HepG2 (cell line): Measurements from ENCODE around the gene RPS6KB2. TPM values are rescaled to one million over a fixed set of nuclear protein-coding genes. Genes with fewer than 3 reads are reported as not detected.

Experiments
- BORCS8-MEF2B ChIP-seq: sonication (generic); formaldehyde crosslinking; IDR thresholded peaks from 2 replicates; pipeline ENCODE4 v1.8.0; 2022; ENCODE audit warnings: mild to moderate bottlenecking, missing genetic modification reagents
- DMAP1 ChIP-seq: IDR thresholded peaks from 2 replicates; pipeline ENCODE4 v1.6.1; 2016
- EZH2 ChIP-seq: conservative IDR thresholded peaks from 2 replicates; pipeline ENCODE4 v1.6.1; 2012; ENCODE audit warnings: mild to moderate bottlenecking, low read depth, low read length, moderate library complexity
- FOXJ3 ChIP-seq: sonication (generic); formaldehyde crosslinking; IDR thresholded peaks from 2 replicates; pipeline ENCODE4 v1.4.0; 2020; ENCODE audit warnings: missing genetic modification reagents, mild to moderate bottlenecking, borderline replicate concordance
- KDM3A ChIP-seq: IDR thresholded peaks from 2 replicates; pipeline ENCODE4 v1.6.1; 2018; ENCODE audit warnings: low read depth, missing compliant biosample characterization
- MAF1 ChIP-seq: sonication (generic); formaldehyde crosslinking; IDR thresholded peaks from 2 replicates; pipeline ENCODE4 v1.5.0; 2020; ENCODE audit warnings: missing genetic modification reagents, borderline replicate concordance
- MAFF ChIP-seq: IDR thresholded peaks from 2 replicates; pipeline ENCODE4 v1.6.1; 2011; ENCODE audit warnings: low read depth, low read length, improper control_type of control experiment
- MBD4 ChIP-seq: IDR thresholded peaks from 2 replicates; pipeline ENCODE4 v1.6.1; 2012; ENCODE audit warnings: low read length, inconsistent platforms, borderline replicate concordance
- MED1 ChIP-seq: sonication (generic); formaldehyde crosslinking; IDR thresholded peaks from 2 replicates; pipeline ENCODE4 v1.4.0; 2020; ENCODE audit warnings: missing genetic modification reagents
- MEIS1 ChIP-seq: sonication (generic); formaldehyde crosslinking; IDR thresholded peaks from 2 replicates; pipeline ENCODE4 v1.9.0; 2021; ENCODE audit warnings: mild to moderate bottlenecking, missing genetic modification reagents, moderate library complexity, borderline replicate concordance
- NFKB2 ChIP-seq: sonication (generic); formaldehyde crosslinking; IDR thresholded peaks from 2 replicates; pipeline ENCODE4 v1.4.0; 2020; ENCODE audit warnings: missing genetic modification reagents, borderline replicate concordance
- ZNF432 ChIP-seq: sonication (generic); formaldehyde crosslinking; IDR thresholded peaks from 2 replicates; pipeline ENCODE4 v1.5.0; 2020; ENCODE audit warnings: missing genetic modification reagents, mild to moderate bottlenecking, borderline replicate concordance
- ZNF556 ChIP-seq: sonication (generic); formaldehyde crosslinking; IDR thresholded peaks from 2 replicates; pipeline ENCODE4 v1.4.0; 2020; ENCODE audit warnings: mild to moderate bottlenecking, missing genetic modification reagents, borderline replicate concordance
- ZNF605 ChIP-seq: sonication (generic); formaldehyde crosslinking; IDR thresholded peaks from 2 replicates; pipeline ENCODE4 v1.8.0; 2022; ENCODE audit warnings: mild to moderate bottlenecking, missing genetic modification reagents
- ZNF720 ChIP-seq: sonication (generic); formaldehyde crosslinking; IDR thresholded peaks from 2 replicates; pipeline ENCODE4 v1.4.0; 2020; ENCODE audit warnings: missing genetic modification reagents
- ZNF772 ChIP-seq: sonication (generic); formaldehyde crosslinking; IDR thresholded peaks from 2 replicates; pipeline ENCODE4 v1.5.0; 2020; ENCODE audit warnings: mild to moderate bottlenecking, missing genetic modification reagents
- ZSCAN31 ChIP-seq: sonication (generic); formaldehyde crosslinking; IDR thresholded peaks from 2 replicates; pipeline ENCODE4 v1.5.0; 2020; ENCODE audit warnings: low read depth, mild to moderate bottlenecking, missing genetic modification reagents
- polyA plus RNA-seq, 8 experiments: library from polyadenylated mRNA; depleted of rRNA in 3 of 8; stranded (reverse) in 7 of 8; unstranded in 1 of 8; fragments of >200 nt; fragmentation: Illumina TruSeq in 4 of 8; extraction: Trizol in 4 of 8; gene quantifications; 2 replicates each; pipeline versions ENCODE4 v1.2.1 to v1.2.3, GENCODE V29; 2011 to 2016; ENCODE audit warnings: low read depth in 4 of 8, missing spikeins in 1 of 8, mixed read lengths in 1 of 8; ENCODE audit not compliant: insufficient read depth in 1 of 8
- total RNA-seq, 5 experiments: library from RNA; depleted of rRNA; stranded (reverse); fragments of >200 nt; fragmentation: Illumina TruSeq; extraction: Trizol; gene quantifications; 2 replicates each; pipeline ENCODE4 v1.2.3, GENCODE V29; 2016; ENCODE audit warnings: low read depth in 1 of 5
- TF ChIP-seq, protein P1 (sequence below): sonication (generic); formaldehyde crosslinking; IDR thresholded peaks from 2 replicates; pipeline ENCODE4 v1.5.0; 2020; ENCODE audit warnings: missing genetic modification reagents
- TF ChIP-seq, protein P2 (sequence below): sonication (generic); formaldehyde crosslinking; IDR thresholded peaks from 2 replicates; pipeline ENCODE4 v1.4.0; 2020; ENCODE audit warnings: missing genetic modification reagents, mild to moderate bottlenecking, borderline replicate concordance
- TF ChIP-seq, protein P3 (sequence below): sonication (generic); formaldehyde crosslinking; IDR thresholded peaks from 2 replicates; pipeline ENCODE4 v1.9.0; 2021; ENCODE audit warnings: missing genetic modification reagents, mild to moderate bottlenecking, borderline replicate concordance
- TF ChIP-seq, protein P4 (sequence below): sonication (generic); formaldehyde crosslinking; conservative IDR thresholded peaks from 2 replicates; pipeline ENCODE4 v1.8.0; 2022; ENCODE audit warnings: mild to moderate bottlenecking, moderate library complexity, missing genetic modification reagents
- TF ChIP-seq, protein P5 (sequence below): sonication (generic); formaldehyde crosslinking; IDR thresholded peaks from 2 replicates; pipeline ENCODE4 v1.8.1; 2023; ENCODE audit warnings: mild to moderate bottlenecking, missing genetic modification reagents

RPS6KB2 gene
- total and polyA plus RNA-seq, 2 of the 13 experiments (the other 11 are each of a cell fraction or from before 2014, with no cell fraction given) = 52.9 to 54.8 TPM

DNA sequence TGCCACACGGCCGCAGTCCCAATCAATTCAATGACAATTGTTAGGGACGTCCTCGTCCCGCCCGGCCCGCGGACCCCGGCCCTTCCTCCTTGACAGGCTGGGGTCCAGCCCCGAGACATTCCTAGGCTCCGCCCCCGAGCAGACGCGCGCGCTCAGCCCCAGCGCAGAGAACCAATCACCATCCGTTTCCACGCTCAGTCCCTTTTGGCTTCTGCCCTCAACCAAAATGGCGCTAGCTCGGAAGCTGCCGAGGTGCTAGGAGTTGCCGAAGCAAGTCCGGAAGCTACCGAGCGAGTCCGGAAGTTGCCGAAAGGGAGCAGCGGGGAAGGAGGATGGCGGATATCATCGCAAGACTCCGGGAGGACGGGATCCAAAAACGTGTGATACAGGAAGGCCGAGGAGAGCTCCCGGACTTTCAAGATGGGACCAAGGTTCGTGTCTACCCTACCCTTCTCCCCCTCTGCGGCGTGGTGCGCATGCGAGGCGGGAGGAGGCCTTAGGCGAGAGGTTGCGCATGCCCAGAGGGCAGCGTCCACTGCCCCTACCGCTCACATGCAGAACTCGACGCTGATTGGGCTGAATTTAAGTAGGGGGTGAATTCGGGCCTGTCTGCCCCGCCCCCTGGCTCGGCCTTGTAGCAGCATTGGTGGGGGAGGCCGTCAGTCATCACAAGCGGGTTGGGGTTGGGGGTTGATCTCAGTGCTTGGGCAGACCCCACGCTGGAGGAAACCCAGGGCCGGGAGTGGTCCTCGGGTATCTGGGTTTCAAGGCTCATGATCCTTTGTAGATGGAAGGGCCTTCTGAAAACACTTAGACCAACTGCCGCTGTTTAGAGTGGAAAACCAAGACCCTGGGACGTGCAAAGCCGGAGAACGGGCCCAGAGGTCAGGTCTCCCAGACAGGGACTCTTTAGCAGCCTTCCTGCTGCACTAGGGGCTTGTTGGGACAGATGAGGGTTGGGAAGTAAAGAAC is 54.8 kb downstream of the RPS6KB2 start, which contains the start of gene AIP (continued):
- TF ChIP-seq MAF1 (CRISPR knock-in tag) (peak; percentile 75; the same call in 1 of the 2 replicates), KDM3A (CRISPR knock-in tag) (peak; percentile 62; the same call in 1 of the 2 replicates), MEIS1 (peak; percentile 95), ZNF556 (CRISPR knock-in tag) (peak; percentile 82; the same call in 1 of the 2 replicates), EZH2 (no peak), ZNF605 (peak; percentile 99), MAFF (no peak), ZNF772 (peak; percentile 96), ZSCAN31 (CRISPR knock-in tag) (peak; percentile 96), MED1 (peak; percentile 68), MBD4 (no peak), DMAP1 (peak; percentile 87), NFKB2 (CRISPR knock-in tag) (peak; percentile 99), BORCS8-MEF2B (peak; percentile 100), FOXJ3 (CRISPR knock-in tag) (no peak), ZNF432 (no peak), ZNF720 (CRISPR knock-in tag) (no peak; the same call in 1 of the 2 replicates)
- TF ChIP-seq, protein P1, sequence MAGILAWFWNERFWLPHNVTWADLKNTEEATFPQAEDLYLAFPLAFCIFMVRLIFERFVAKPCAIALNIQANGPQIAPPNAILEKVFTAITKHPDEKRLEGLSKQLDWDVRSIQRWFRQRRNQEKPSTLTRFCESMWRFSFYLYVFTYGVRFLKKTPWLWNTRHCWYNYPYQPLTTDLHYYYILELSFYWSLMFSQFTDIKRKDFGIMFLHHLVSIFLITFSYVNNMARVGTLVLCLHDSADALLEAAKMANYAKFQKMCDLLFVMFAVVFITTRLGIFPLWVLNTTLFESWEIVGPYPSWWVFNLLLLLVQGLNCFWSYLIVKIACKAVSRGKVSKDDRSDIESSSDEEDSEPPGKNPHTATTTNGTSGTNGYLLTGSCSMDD (CRISPR knock-in tag) = peak; percentile 88; the same call in 1 of the 2 replicates
- TF ChIP-seq, protein P2, sequence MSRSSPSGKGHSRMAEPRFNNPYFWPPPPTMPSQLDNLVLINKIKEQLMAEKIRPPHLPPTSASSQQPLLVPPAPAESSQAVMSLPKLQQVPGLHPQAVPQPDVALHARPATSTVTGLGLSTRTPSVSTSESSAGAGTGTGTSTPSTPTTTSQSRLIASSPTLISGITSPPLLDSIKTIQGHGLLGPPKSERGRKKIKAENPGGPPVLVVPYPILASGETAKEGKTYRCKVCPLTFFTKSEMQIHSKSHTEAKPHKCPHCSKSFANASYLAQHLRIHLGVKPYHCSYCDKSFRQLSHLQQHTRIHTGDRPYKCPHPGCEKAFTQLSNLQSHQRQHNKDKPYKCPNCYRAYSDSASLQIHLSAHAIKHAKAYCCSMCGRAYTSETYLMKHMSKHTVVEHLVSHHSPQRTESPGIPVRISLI (CRISPR knock-in tag) = peak; percentile 36; the same call in 1 of the 2 replicates
- TF ChIP-seq, protein P3, sequence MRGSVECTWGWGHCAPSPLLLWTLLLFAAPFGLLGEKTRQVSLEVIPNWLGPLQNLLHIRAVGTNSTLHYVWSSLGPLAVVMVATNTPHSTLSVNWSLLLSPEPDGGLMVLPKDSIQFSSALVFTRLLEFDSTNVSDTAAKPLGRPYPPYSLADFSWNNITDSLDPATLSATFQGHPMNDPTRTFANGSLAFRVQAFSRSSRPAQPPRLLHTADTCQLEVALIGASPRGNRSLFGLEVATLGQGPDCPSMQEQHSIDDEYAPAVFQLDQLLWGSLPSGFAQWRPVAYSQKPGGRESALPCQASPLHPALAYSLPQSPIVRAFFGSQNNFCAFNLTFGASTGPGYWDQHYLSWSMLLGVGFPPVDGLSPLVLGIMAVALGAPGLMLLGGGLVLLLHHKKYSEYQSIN = no peak
- TF ChIP-seq, protein P4, sequence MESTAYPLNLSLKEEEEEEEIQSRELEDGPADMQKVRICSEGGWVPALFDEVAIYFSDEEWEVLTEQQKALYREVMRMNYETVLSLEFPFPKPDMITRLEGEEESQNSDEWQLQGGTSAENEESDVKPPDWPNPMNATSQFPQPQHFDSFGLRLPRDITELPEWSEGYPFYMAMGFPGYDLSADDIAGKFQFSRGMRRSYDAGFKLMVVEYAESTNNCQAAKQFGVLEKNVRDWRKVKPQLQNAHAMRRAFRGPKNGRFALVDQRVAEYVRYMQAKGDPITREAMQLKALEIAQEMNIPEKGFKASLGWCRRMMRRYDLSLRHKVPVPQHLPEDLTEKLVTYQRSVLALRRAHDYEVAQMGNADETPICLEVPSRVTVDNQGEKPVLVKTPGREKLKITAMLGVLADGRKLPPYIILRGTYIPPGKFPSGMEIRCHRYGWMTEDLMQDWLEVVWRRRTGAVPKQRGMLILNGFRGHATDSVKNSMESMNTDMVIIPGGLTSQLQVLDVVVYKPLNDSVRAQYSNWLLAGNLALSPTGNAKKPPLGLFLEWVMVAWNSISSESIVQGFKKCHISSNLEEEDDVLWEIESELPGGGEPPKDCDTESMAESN (CRISPR knock-in tag) = peak; percentile 85
- TF ChIP-seq, protein P5, sequence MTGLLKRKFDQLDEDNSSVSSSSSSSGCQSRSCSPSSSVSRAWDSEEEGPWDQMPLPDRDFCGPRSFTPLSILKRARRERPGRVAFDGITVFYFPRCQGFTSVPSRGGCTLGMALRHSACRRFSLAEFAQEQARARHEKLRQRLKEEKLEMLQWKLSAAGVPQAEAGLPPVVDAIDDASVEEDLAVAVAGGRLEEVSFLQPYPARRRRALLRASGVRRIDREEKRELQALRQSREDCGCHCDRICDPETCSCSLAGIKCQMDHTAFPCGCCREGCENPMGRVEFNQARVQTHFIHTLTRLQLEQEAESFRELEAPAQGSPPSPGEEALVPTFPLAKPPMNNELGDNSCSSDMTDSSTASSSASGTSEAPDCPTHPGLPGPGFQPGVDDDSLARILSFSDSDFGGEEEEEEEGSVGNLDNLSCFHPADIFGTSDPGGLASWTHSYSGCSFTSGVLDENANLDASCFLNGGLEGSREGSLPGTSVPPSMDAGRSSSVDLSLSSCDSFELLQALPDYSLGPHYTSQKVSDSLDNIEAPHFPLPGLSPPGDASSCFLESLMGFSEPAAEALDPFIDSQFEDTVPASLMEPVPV (CRISPR knock-in tag) = peak; percentile 99
